ENCODE measurements around the gene SND1.
"Not testable (repeated sequence)": the region's sequence is repeated elsewhere in the genome, so short reads cannot be mapped to it uniquely, and the experiment has no call there.

Gene SND1

DNA sequence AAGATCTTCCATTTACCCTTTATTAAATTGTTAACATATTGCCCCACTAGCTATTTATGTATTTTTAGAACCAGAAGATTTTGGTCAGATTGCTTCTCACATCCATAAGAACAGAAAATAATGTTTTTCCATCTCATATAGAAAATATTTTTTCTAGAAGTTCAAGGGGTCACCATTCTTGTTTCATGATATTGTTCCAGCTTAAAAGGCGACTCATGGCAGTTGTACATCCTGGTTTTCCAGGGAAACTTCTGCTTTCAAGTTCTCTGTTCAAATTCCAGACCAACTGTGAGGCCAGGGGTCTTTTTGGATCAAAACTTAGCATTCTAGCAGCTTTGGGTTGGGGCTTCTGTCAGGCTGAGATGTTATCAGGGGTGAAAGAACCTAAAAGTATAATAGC is 294.9 kb downstream of the SND1 start:
- no peak for DNase-seq

DNA sequence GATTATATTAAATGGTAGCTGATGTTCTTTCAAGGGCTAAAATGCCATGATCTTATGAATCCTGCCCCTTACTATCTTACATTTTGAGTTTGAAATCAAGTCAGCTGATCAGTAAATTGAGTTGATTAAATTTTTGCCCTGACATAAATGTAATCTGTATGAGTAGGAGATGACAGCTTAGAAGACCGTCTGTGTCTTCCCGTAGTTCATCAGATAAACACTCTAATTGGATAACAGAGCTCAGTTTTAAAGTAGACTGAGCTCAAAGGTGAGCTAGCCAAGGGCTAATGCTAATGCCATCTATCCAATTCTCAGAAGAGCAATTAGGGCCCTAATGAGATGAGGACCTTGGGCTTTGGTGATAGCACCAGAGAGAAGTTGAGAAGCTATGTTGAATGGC is 296.3 kb downstream of the SND1 start:
- no peak for DNase-seq

DNA sequence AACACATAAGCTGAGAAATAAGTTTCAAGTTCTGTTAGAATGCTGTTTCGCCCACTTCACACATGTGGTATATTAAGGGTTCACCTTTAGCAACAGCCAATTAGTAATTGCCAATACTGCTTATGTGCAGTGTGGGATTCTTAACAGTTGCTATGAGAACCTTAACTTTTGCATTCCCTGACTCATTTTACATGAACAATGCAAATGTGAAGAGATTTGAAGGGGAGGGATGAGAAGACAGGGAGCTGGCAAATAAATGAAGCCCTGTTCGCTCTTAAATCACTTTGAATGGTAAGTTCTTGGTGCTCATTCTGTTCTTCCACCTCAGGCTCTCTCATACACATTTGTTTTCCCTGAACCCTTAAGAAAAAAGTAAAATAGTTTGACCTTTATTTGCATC is 296.9 kb downstream of the SND1 start:
- DNase-seq, result no peak

DNA sequence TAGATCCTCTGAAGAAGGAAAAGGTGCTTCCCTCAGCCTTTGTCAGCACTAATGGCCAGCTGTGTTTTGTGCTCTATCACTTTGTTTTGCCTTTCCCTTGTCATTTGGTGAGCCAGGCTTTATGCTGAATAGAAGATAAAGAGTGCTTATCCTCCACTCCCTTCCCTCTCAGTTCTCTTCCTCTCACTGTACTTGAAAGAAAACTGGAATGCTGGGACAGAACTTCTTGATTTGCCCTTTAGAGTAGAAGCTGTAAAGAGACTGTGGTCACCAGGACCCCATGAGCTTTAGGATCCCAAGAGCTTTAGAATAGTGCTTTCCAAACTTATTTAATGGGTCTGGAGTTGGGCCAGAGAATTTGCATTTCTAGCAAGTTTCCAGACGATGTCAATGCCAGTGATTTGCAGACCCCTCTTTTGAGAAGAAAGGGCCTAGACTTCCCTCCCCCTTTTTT is 297.8 kb downstream of the SND1 start:
- DNase-seq, result no peak

DNA sequence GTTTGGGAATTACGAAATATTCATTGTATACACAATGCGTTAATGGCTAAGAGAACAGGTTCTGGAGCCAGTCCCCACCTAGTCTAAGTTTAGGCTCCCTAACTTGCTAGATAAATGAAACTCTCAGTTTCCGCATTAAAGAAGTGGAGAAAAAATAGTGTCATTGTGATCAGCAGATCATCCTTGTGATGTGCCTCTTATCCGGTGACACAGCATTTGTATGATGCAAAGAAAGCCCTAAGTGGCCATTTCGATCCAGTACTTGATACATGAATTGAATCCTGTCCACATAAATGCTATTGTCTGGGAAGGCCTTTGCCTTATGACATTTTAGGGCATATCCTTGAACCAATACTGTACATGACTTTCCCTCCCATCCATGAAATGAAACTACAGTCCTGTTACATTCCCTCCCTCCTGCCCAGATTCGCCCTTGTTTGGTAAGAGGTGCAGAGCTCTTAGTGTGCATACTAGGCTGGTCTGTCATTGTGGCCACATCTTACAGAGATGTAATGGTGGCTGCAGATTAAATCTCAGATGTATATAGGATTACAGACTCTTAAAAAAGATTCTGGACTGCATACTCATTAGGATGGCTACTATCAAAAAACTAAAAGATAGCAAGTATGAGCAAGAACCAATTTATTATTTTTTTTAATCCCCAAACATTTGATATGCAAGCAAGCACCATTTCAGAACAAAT is 298.4 kb downstream of the SND1 start:
- no peak for DNase-seq

DNA sequence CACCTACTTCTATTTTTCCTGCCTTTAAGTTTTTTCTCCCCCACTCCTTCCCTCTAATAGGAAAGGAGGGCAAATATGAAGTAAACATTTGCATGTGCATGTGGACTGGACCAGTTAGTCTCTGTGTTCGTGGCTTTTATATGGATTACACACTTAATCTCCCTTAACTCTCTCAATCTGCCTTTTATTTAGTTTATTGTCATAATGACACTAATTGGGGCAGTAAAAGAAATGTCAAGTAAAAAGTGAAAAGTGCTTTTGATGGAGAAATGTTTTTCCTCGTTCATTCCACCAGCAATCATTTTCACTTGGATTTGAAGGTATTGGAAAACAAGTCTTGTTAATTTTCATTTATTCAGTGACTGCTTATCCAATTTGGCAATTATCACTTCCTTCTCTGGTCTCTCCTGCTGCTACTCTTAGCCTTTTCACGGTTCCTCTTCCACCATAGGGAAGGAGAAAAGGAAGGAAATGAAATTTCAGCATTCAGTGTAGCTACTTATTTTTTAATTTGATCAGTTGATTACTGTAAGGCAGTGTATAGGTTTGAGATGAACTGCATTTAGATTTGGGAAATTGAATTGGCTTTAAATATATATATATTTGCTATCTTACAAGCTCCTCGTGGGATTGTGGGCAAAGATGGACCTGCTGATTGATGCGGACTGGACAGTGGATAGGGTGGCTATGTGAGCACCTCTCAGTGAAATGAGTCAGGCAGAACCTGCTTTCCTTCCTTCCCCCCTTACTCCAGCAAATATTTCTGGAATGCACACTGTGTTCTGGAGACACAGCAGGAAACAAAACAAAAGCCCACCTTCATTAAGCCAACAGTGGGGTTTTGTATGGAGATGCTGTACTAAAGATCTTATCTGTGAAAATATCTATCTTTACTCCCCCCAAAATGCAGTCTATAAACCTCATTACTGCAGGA is 301.7 kb downstream of the SND1 start:
- DNase-seq, result no peak

DNA sequence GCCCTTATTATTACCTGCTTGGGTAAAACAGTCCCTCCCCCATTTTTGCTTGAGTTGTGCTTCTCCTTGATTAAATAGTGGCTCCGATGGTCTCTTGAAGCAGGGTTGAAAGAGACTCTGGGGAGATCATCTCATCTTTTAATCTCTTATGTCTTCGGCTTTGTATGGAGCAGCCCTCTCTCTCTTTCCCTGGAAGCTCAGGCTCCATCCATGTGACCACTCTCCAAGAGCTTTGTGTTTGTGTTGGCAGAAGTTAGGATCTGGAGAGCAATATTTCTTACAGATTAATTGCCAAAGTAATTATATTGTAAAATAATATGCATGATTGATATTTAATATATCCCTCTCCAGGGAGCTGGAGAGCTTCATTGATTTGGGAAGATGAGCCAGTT is 302.4 kb downstream of the SND1 start:
- no peak for DNase-seq

DNA sequence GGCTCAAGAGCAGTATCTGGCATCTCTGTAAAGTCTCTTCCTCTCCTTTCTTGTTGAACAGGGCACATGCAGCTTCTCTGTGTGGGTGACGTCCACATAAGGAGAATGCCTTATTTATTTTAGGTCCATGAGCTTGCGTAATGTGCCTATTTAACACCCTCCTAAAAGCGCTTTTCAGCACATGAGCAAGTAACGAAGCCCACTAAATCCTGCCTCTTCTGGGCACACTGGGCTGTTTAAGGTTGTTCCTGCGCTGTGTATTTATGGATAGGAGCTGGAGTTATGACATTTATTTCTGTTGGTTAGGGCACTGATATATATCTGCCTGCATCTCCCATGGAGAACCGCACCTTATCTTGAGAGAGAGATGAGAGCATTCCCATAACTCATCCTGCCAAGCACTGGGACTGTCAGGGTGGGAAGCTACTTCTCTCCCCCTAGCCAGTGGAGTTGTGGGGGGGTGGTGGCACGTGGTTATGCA is 303.1 kb downstream of the SND1 start:
- no peak for DNase-seq

DNA sequence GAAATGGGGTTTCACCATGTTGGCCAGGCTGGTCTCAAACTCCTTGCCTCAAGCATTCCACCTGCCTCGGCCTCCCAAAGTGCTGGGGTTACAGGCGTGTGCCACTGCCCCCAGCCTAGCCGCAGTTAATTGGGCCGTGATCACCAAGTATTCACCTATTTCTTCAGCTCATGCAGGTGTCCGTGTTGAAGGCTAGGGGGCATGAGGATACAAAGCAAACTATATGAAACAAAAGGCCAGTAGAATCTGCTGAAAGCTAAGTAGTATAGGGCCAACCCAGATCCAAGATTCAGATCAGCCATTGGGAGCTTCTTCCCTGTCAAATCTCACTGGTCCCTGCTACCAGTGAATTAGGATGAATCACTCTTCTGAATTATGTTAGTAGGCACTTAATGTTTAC is 305.9 kb downstream of the SND1 start:
- DNase-seq, result no peak

DNA sequence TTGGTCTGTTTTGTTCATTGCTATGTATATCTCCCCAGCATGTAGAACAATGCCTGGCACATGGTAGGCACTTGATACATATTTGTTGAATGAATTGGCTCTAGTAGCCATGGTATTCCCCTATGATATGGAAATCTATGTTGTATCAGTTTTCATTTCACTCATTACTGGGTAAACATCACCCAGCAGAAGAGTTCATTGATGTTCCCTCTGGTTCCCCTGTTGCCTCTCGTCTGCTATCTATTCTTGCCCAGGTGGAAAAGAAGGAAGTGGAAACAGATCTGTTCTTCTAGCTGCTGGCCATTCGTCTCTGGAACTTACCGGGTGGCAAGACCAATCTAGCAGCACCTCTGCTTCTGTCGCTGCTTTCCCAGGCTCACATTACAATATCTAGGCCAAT is 307.8 kb downstream of the SND1 start:
- DNase-seq, result no peak

DNA sequence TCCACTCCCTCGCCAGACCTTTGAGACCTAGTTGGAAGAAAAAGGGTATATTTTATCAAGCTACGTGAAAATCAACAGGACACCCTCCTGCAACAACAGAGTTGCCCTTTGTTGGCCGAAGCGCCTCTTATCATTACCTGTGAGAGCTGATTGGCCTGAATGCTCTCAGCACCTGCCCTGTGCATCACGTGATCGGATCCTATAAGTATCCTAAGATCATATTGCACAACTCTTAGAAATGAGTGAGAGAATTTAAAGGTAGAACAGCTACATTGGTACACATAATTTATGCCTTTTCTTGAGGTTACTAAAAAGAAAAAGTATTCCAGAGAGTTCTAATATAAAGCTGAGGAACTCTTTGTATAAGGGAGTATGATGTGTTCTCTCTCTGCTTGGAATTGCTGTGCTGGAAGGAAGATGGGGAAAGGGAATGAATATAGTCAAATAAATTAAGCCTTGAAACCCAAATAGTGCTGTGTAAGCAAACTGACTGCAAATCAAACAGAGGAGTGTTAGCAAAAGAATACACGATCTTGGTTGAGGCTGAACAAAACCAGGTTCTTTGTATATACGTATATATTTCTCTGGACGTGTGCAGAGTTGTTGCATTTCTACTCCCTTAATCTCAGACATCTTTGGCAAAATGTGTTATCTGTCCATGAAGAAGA is 309.9 kb downstream of the SND1 start:
- DNase-seq, result no peak

DNA sequence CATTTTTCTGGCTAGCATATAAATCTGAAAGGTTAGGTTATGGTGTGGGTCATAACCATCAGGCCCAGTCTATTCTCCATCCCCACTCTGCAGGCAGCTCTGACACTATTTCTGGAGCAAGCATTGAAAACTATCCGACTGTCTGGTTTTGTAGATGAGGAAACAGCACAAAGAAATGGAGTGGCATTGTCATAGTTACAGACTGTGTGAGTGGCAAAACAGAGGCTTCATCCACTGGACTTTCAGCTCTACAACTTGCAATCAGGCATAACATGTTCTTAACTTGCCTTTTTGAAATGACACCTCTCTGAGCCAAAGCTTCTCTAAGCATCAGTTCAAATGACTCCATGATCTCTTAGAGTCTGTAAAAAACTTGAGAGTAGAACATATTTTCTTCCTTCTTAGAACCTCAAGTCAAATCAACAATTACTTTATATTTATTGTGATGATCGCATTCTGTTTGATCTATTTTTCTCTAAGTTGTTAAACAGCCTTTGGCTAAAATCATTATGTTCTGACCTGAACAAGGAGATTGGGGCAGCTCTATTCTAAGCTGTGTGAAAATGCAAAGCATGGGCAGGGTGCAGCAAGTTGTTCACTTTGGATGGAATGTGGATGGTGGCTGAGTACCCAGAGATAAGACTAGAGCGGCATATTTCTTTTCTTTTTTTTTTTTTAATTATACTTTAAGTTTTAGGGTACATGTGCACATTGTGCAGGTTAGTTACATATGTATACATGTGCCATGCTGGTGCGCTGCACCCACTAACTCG is 310.8 kb downstream of the SND1 start:
- no peak for DNase-seq

DNA sequence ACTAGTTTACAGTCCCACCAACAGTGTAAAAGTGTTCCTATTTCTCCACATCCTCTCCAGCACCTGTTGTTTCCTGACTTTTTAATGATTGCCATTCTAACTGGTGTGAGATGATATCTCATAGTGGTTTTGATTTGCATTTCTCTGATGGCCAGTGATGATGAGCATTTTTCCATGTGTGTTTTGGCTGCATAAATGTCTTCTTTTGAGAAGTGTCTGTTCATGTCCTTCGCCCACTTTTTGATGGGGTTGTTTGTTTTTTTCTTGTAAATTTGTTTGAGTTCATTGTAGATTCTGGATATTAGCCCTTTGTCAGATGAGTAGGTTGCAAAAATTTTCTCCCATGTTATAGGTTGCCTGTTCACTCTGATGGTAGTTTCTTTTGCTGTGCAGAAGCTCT is 311.9 kb downstream of the SND1 start:
- not testable (repeated sequence) for DNase-seq

DNA sequence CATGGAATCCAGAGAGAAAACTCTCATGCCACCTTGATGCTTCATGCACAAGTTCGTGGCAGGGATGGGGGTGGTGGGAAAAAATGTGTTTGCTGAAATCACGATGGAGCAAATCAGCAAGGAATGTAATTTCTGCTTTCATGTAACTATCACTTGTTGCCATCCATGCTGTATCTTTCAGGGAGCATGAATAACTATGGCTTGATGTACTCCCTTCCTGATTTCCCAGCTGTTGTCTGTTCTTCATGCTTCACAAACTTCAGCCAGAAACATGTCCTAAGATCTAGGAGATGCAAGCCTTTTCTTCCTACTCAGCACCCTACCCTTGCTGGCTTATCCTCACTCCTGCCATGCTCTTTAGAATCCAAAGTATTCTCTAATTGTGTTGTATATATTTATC is 315.3 kb downstream of the SND1 start:
- DNase-seq, result no peak

DNA sequence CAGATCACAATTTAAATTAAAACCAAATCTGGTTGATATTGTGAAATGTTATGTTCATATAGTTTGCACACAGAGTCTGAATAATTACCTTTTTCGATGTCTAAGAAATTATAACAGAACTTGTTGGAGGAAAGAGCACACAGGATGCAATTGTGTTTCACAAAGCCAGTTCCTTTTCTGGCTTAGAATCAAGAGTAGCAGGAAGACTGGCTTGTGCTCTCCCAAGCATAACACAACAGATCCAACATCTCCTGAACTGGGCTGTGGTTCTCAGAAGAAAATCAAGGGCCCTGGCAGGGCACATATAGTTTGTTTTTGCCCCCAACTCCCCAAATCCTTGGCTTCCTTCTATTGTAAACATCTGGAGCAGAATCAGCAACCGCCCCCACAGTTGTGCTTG is 316.6 kb downstream of the SND1 start:
- DNase-seq, result no peak

DNA sequence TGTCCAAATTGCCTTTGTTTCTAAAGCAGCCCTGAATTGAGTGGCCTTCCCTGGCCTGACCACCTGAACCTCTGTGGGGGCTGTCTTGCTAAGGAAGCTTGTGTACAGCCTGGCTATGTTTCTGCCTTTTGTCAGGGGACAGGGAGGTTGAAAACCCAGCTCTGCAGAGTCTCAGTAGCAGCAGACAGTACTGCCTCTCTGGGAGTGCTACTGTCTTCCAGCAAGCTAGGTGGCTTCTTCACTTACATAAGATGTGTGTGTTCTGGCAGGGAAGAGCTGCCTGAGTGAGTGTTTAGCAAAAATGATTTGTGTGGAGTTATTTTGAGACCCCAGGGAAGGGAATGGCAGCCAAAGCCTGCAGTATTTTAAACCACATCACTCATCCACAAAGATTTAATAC is 321.8 kb downstream of the SND1 start:
- DNase-seq, result no peak

DNA sequence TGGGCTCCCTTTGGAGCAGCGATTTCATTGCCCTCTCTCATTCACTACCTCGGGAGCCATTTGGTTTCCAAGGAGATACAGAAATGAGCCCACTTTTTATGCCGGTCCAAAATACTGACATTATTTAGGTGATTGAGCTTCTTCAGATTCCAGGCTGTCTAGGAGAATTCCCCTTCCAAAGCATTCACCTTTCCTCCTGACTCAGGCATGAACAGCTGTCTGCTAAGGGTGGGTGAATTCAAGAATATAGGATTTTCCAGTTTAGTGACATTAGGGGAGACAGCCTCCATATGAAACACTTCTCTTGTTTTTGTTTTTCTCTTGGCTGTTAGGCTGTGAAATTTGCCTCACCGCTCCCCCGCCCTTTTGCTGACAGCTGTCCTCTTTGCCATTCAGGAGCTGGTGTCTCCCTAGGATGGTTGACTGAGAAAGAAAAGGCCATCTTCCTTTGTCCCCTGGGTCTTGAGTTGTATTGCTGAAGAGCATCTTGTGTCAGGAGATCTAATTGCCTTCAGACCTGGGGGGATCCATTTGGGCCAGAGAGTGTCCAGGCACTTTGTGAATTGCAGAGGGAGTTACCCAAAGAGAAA is 322.5 kb downstream of the SND1 start:
- DNase-seq, result peak; percentile 91

DNA sequence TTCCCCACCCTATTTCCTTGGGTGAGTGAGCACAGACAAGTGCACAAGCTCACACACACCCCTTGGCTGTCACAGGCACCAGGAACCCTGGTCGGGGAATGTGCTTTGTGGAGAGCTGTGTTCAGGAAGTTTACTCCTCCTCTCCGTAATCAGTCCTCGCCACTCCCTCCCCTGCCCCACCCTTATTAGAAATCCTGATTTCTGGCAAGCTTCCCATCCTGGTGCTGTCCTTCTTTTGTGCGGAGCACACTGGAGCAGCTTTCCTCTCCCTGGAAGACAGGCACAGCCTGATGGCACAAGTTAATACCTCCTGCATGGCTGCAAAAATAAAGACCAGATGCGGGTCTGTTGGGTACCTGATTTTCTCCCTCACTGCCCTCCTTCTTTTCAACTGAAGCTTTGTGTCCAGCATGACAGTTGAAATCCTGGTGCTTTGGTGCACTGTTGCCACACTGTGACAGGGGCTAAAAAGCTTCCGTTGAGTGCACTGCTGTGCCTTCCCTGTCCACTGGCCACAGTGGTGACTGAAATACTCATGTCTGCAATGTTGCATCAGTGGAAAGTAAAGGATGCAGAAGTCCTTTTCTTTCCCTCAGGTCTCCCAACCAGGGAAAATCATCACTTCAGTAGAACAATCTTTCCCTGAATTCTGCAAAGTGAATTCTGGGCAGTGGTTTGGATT is 324.2 kb downstream of the SND1 start:
- peak; percentile 60 for DNase-seq

DNA sequence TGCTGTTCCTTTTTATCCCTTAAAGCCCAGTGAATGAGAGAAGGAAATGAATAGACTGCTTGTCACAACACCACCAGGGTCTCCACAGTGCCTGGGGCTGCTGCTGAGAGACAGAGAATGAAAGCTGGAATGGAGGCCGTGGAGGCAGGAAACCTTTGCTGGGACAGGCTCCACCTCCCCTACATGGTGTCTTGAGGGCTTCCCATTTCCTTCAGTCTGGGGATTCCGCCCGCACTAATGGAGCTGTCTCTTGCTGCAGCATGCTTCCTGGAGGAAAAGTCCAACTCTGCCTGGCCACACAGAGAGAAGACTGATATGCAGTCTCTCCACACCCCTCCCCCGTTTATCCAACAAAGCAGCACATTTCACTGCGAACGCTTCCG is 324.7 kb downstream of the SND1 start:
- no peak for DNase-seq

DNA sequence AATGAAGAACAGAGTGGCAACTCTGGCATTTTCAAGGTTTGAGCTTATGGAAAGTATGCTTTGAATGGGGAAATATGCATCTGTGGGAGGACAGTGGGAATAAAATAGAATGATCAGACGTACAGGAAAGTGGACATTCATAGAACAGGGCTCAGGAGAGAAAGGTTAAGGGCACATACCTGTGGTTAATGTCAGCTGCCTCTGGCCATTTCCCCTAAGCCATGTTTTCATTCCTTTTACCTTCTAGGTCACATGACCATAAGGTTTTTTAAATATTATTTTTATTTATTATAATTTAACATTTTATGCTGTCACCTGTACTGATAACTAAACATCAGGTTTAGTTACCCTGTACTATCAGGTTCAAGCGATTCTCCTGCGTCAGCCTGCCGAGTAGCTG is 326.4 kb downstream of the SND1 start:
- no peak for DNase-seq

DNA sequence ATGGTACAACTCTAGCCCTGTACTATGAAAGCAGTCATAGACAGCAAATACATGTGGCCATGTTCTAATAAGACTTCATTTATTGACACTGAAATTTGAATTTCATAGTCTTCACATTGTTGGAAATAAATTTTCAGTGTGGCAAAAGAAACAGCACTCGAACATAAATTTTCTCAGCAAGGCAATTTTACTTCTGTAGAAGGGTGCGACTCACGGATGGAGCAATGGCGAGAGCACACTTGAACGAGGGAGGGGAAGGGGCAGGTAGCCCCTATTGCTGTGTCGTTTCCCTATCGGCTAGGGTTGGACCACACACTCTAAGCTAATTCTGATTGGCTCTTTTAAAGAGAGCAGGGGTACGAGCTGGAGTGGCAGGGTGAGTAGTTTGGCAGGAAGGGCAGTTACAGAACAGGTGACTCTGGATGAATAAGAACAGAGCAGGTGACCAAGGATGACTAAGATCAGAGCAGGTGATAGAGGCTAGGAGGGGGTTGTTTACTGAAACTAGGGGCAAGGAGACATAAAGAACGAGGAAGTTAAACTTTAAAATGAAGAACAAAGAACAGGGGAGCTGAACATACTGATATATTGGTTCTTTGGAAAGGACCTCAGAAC is 327.2 kb downstream of the SND1 start:
- no peak for DNase-seq
